HG03060 (cell line): ENCODE data around the gene TSPAN33.
"Not testable (repeated sequence)": the region's sequence is repeated elsewhere in the genome, so short reads cannot be mapped to it uniquely, and the experiment has no call there.

Experiments
- ATAC-seq: cut with Tn5 transposase; IDR thresholded peaks from one replicate; pipeline ENCODE4 v1.9.1; 2021; ENCODE audit warnings: low read depth, moderate number of reproducible peaks; ENCODE audit not compliant: unreplicated experiment

Gene TSPAN33

GRCh38 chr7:129144095-129144833 is at the start of gene TSPAN33:
Gene TSPAN33, plus strand, starts transcription at chr7:129144707. Its CDS starts 274 bp downstream, at chr7:129144981.
- no peak for ATAC-seq

- no peak for ATAC-seq
Measured at GRCh38 chr7:129095258-129095657, 49.2 kb upstream of the TSPAN33 start.

GRCh38 chr7:129098409-129099084 is 46.0 kb upstream of the TSPAN33 start:
- no peak for ATAC-seq

GRCh38 chr7:129100827-129101166 is 43.7 kb upstream of the TSPAN33 start:
- ATAC-seq, result no peak

GRCh38 chr7:129101746-129102145 is 42.8 kb upstream of the TSPAN33 start:
- no peak for ATAC-seq

- ATAC-seq, result no peak
Measured at GRCh38 chr7:129103561-129104324, 40.8 kb upstream of the TSPAN33 start.

- no peak for ATAC-seq
Measured at GRCh38 chr7:129108581-129108980, 35.9 kb upstream of the TSPAN33 start.

- no peak for ATAC-seq
Measured at GRCh38 chr7:129110258-129110981, 34.1 kb upstream of the TSPAN33 start.

- ATAC-seq, result no peak
Measured at GRCh38 chr7:129110982-129111376, 33.5 kb upstream of the TSPAN33 start.

- no peak for ATAC-seq
Measured at GRCh38 chr7:129115676-129116075, 28.8 kb upstream of the TSPAN33 start.

GRCh38 chr7:129118182-129118581 is 26.3 kb upstream of the TSPAN33 start:
- no peak for ATAC-seq

- no peak for ATAC-seq
Measured at GRCh38 chr7:129118976-129119375, 25.5 kb upstream of the TSPAN33 start.

- not testable (repeated sequence) for ATAC-seq
Measured at GRCh38 chr7:129121501-129122077, 22.9 kb upstream of the TSPAN33 start.

GRCh38 chr7:129122078-129122750 is 22.3 kb upstream of the TSPAN33 start:
- peak; percentile 42 for ATAC-seq

GRCh38 chr7:129122751-129123509 is 21.6 kb upstream of the TSPAN33 start:
- ATAC-seq, result peak; percentile 57

GRCh38 chr7:129123510-129123857 is 21.0 kb upstream of the TSPAN33 start:
- peak; percentile 12 for ATAC-seq

GRCh38 chr7:129126314-129126713 is 18.2 kb upstream of the TSPAN33 start:
- ATAC-seq, result no peak

GRCh38 chr7:129127154-129127553 is 17.4 kb upstream of the TSPAN33 start:
- ATAC-seq, result no peak

GRCh38 chr7:129127601-129128000 is 16.9 kb upstream of the TSPAN33 start:
- no peak for ATAC-seq
